ENCODE data around the gene MYBPH. TPM values are rescaled to one million over a fixed set of nuclear protein-coding genes. Genes with fewer than 3 reads are reported as not detected.

MYBPH gene
- total and polyA plus RNA-seq, 2 donors (not counting 3 experiments of a cell fraction or from before 2014, with no cell fraction given): not detected

DNA sequence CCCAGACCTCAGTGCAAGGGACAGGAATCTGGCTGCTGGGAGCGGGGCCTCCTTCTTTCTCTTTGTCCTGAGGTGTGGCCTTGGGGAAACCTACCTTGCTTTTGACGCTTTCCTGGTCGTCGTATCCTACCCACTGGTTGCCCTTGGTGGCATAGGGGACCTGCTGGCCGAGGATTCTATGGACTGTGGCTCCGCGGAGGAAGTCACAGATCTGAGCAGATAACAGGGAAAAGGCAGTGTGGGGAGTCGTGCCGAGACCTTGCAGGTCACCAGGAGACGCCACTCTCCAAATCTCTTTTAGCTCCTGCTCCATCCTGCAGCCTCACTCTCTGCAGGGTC, 4.0 kb upstream of the MYBPH start:
- no peaks in the 10 kb centered on the region for H3K79me2 ChIP-seq (ENCODE audit: control insufficient read depth, insufficient read depth, low read length)
- no peaks in the 10 kb centered on the region for H3K36me3 ChIP-seq (ENCODE audit: control insufficient read depth in 2 of 2, extremely low read depth in 1 of 2, insufficient read depth in 2 of 2, low read length in 2 of 2)
- no peak overlapping the region for H3K9ac ChIP-seq (replicated peaks; ENCODE audit: extremely low read depth, insufficient read depth, low read length)
- no peak overlapping the region for H2AFZ ChIP-seq (ENCODE audit: low read depth, low read length)
- H3K4me2 ChIP-seq (ENCODE audit: insufficient read depth, low read length): no peak overlapping the region
- no peak for FAIRE-seq
- H3K4me3 ChIP-seq (replicated peaks in 1 of 3; ENCODE audit: insufficient read depth in 1 of 3, low read depth in 1 of 3, low read length in 3 of 3): no peak overlapping the region
- TF ChIP-seq GATA2 (IDR thresholded peaks at IDR 0.05; ENCODE audit: insufficient read depth, insufficient read length, low read depth, low read length) (no peak), POLR2A (IDR thresholded peaks at IDR 0.05; ENCODE audit: low read depth, low read length) (no peak), EZH2 (IDR thresholded peaks at IDR 0.05; ENCODE audit: borderline replicate concordance, low read depth, low read length, severe bottlenecking) (no peak)
- dilution Hi-C loops (cut with MboI; ENCODE audit: extremely low pct_ligation_motif_present, low sequenced_read_pairs): no loop called here
- no peaks in the 10 kb centered on the region for H3K9me3 ChIP-seq (replicated peaks; ENCODE audit: control insufficient read depth, insufficient read depth, low read length)
- H3K9me1 ChIP-seq (replicated peaks; ENCODE audit: control insufficient read depth, extremely low read depth, insufficient read depth, low read length): no peaks in the 10 kb centered on the region
- H3K27ac ChIP-seq (ENCODE audit: insufficient read depth, low read depth, low read length): no peak overlapping the region
- POLR2A ChIA-PET: no interaction called here
- H3K27me3 ChIP-seq (ENCODE audit: control insufficient read depth in 2 of 2, insufficient read depth in 2 of 2, low read length in 2 of 2): no peaks in the 10 kb centered on the region
- no TSS peak for BruUV-seq (replicated peaks)
- H3K4me1 ChIP-seq (ENCODE audit: control insufficient read depth, extremely low read depth, insufficient read depth, low read length): peaks cover 6% of the 10 kb centered on the region
- DNase-seq (ENCODE audit: low read depth, low spot score): no peak
- intact Hi-C loops (cut with micrococcal nuclease): no loop called here
- H4K20me1 ChIP-seq (replicated peaks; ENCODE audit: control insufficient read depth, extremely low read depth, insufficient read depth, low read length): no peaks in the 10 kb centered on the region
- CTCF ChIA-PET: interaction anchor here (1.6 to 1.8 kb wide), 2 partner anchors 36 to 57 kb away, joined by 5 to 7 read pairs; no protein-coding TSS in a partner anchor

DNA sequence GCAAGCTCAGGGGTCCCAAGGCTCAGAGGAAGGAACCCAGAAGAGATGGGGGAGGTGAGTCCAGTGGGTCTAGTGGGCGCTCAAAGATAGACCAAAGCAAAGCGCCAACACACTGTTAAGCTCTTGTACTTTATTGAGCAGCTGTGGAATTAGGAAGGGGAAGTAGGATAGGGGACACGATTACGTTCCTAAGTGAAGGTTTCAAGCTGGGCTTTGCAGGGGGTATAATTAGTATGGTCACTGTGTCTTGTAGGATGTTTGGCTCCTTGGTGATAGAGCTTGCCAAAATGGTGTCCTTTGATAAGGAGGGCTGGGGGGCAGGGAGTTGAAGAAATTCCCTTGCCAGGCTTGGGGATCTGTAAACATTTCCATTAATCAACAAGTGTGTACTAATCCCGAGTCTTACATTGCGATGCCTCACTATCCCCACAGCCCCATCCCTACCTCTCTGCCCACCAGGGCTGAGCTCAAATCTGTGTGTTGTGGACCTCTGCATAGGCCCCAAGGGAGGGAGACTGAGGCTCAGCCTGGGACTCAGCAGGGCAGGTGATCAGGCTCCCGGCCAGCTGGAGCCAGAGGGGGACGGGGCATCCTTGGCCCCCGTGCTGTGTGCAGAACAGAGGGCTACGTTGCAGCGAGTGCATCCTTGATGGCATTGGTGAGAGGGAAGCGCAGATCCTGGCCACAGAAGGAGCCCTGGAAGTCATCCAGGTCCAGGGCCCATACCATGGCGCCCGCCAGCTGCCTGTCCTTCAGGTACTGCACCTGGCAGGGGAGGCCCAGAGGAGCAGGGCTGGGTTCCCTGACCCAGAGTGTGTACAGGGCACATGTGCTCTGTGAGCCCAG, 3.4 kb upstream of the MYBPH start:
- dilution Hi-C loops (cut with MboI; ENCODE audit: extremely low pct_ligation_motif_present, low sequenced_read_pairs): no loop called here

More for the DNA sequence above, 3.4 kb upstream of the MYBPH start:
- intact Hi-C loops (cut with micrococcal nuclease): no loop called here
- no peak for DNase-seq (ENCODE audit: low read depth, low spot score)
- Histone ChIP-seq H3K4me2 (ENCODE audit: insufficient read depth, low read length) (no peak overlapping the region), H2AFZ (ENCODE audit: low read depth, low read length) (no peak overlapping the region), H3K27ac (ENCODE audit: insufficient read depth, low read depth, low read length) (no peak overlapping the region), H4K20me1 (replicated peaks; ENCODE audit: control insufficient read depth, extremely low read depth, insufficient read depth, low read length) (no peaks in the 10 kb centered on the region), H3K36me3 (ENCODE audit: control insufficient read depth in 2 of 2, extremely low read depth in 1 of 2, insufficient read depth in 2 of 2, low read length in 2 of 2) (no peaks in the 10 kb centered on the region), H3K9me3 (replicated peaks; ENCODE audit: control insufficient read depth, insufficient read depth, low read length) (no peaks in the 10 kb centered on the region), H3K9ac (replicated peaks; ENCODE audit: extremely low read depth, insufficient read depth, low read length) (no peak overlapping the region), H3K9me1 (replicated peaks; ENCODE audit: control insufficient read depth, extremely low read depth, insufficient read depth, low read length) (no peaks in the 10 kb centered on the region), H3K4me1 (ENCODE audit: control insufficient read depth, extremely low read depth, insufficient read depth, low read length) (peaks cover 6% of the 10 kb centered on the region), H3K79me2 (ENCODE audit: control insufficient read depth, insufficient read depth, low read length) (no peaks in the 10 kb centered on the region), H3K27me3 (ENCODE audit: control insufficient read depth in 2 of 2, insufficient read depth in 2 of 2, low read length in 2 of 2) (no peaks in the 10 kb centered on the region), H3K4me3 (replicated peaks in 1 of 3; ENCODE audit: insufficient read depth in 1 of 3, low read depth in 1 of 3, low read length in 3 of 3) (no peak overlapping the region)
- TF ChIP-seq JUN (IDR thresholded peaks at IDR 0.05; ENCODE audit: borderline replicate concordance, insufficient read depth, insufficient read length, low read depth): no peak
- no peak for TF ChIP-seq MAX (IDR thresholded peaks at IDR 0.05; ENCODE audit: insufficient read depth, insufficient read length)
- TF ChIP-seq GATA2 (IDR thresholded peaks at IDR 0.05; ENCODE audit: insufficient read depth, insufficient read length, low read depth, low read length): no peak
- no peak for TF ChIP-seq FOS (IDR thresholded peaks at IDR 0.05; ENCODE audit: borderline replicate concordance, insufficient read depth, low read length)
- FAIRE-seq: no peak
- no TSS peak for BruUV-seq (replicated peaks)
- ChIA-PET CTCF (interaction anchor here (1.6 to 3.6 kb wide), 3 partner anchors 37 to 61 kb away, joined by 5 to 17 read pairs (median 7); no protein-coding TSS in a partner anchor), POLR2A (no interaction called here)

Data from endothelial cell of umbilical vein (primary cell).